IMR-90 (cell line): ENCODE data around the gene CEP152. TPM values are rescaled to one million over a fixed set of nuclear protein-coding genes. Genes with fewer than 3 reads are reported as not detected.

ENCODE experiments used
- ATAC-seq: fragments of 200-7000 bp; cut with Tn5 transposase; 2 replicates; pipeline ENCODE4 v1.9.1; 2020; ENCODE audit warnings: low read depth, mild to moderate bottlenecking, moderate library complexity
- BruUV-seq: library from RNA; stranded (reverse); fragments of 400-500 nt; replicated peaks from 2 replicates; lab custom pipeline; 2021; lab: Mats Ljungman, UMichigan
- CTCF ChIA-PET: fragments of 300-600 bp; formaldehyde crosslinking; extraction: SDS; loops from one replicate; lab custom pipeline; 2021; ENCODE audit warnings: antibody characterized with exemption; lab: Yijun Ruan, JAX
- POLR2A ChIA-PET: fragments of 300-600 bp; sonication (Branson Sonifier 250); formaldehyde crosslinking; loops from one replicate; lab custom pipeline; 2022; ENCODE audit warnings: antibody characterized with exemption; ENCODE audit not compliant: unreplicated experiment; lab: Charles Lee
- DNase-seq: peaks from one replicate; pipeline ENCODE4 v3.0.0; 2013
- H2AFZ ChIP-seq: replicated peaks from 2 replicates; pipeline ENCODE3; 2013; ENCODE audit warnings: low read length, mild to moderate bottlenecking; ENCODE audit not compliant: poor library complexity
- H2AK5ac ChIP-seq: 2 replicates; pipeline ENCODE4 v1.6.1; 2013; ENCODE audit warnings: low read depth, low read length, inconsistent platforms
- H2AK9ac ChIP-seq: replicated peaks from 2 replicates; pipeline ENCODE3; 2013; ENCODE audit warnings: mild to moderate bottlenecking, low read depth, low read length, moderate library complexity; ENCODE audit not compliant: poor library complexity
- H2BK120ac ChIP-seq: 2 replicates; pipeline ENCODE4 v1.6.1; 2013; ENCODE audit warnings: low read depth, low read length, inconsistent platforms
- H2BK15ac ChIP-seq: 3 replicates; pipeline ENCODE4 v1.6.1; 2013; ENCODE audit warnings: low read depth, low read length, inconsistent platforms
- H2BK20ac ChIP-seq: 2 replicates; pipeline ENCODE4 v1.6.1; 2013; ENCODE audit warnings: low read depth, mild to moderate bottlenecking, inconsistent platforms, low read length, moderate library complexity
- H2BK5ac ChIP-seq: 2 replicates; pipeline ENCODE4 v1.6.1; 2013; ENCODE audit warnings: mild to moderate bottlenecking, low read depth, low read length, inconsistent platforms; ENCODE audit not compliant: poor library complexity, severe bottlenecking
- H3K14ac ChIP-seq: replicated peaks from 2 replicates; pipeline ENCODE4 v1.6.1; 2013; ENCODE audit warnings: low read depth, low read length, inconsistent platforms
- H3K18ac ChIP-seq: 2 replicates; pipeline ENCODE4 v1.6.1; 2013; ENCODE audit warnings: low read depth, low read length, control low read depth
- H3K23ac ChIP-seq: 2 replicates; pipeline ENCODE4 v1.6.1; 2013; ENCODE audit warnings: low read depth, low read length, inconsistent platforms
- H3K27ac ChIP-seq: 2 replicates; pipeline ENCODE4 v1.5.1; 2013; ENCODE audit warnings: mild to moderate bottlenecking, control low read depth, low read length; ENCODE audit not compliant: insufficient read depth
- H3K27me3 ChIP-seq: 2 replicates; pipeline ENCODE4 v1.6.1; 2013; ENCODE audit warnings: low read length; ENCODE audit not compliant: control insufficient read depth, insufficient read depth
- H3K36me3 ChIP-seq: 2 replicates; pipeline ENCODE4 v1.6.1; 2013; ENCODE audit warnings: low read length, mixed read lengths; ENCODE audit not compliant: control insufficient read depth, insufficient read depth
- H3K4ac ChIP-seq: 2 replicates; pipeline ENCODE4 v1.6.1; 2013; ENCODE audit warnings: low read depth, low read length, inconsistent platforms
- H3K4me1 ChIP-seq: 2 replicates; pipeline ENCODE4 v1.6.1; 2013; ENCODE audit warnings: low read length, mixed read lengths; ENCODE audit not compliant: control insufficient read depth, insufficient read depth
- H3K4me2 ChIP-seq: 2 replicates; pipeline ENCODE4 v1.6.1; 2013; ENCODE audit warnings: low read depth, mild to moderate bottlenecking, control low read depth, low read length, moderate library complexity
- H3K4me3 ChIP-seq: 2 replicates; pipeline ENCODE4 v1.5.1; 2013; ENCODE audit warnings: low read depth, mild to moderate bottlenecking, control low read depth, low read length, moderate library complexity; ENCODE audit not compliant: insufficient read depth
- H3K56ac ChIP-seq: 2 replicates; pipeline ENCODE4 v1.6.1; 2013; ENCODE audit warnings: low read length, inconsistent platforms; ENCODE audit not compliant: insufficient read depth; ENCODE audit errors: extremely low read depth
- H3K79me1 ChIP-seq, 2 experiments: 2 replicates each; pipeline ENCODE4 v1.6.1; 2013; ENCODE audit warnings: low read length in 2 of 2, inconsistent platforms in 1 of 2, low read depth in 1 of 2
- H3K9ac ChIP-seq: 2 replicates; pipeline ENCODE4 v1.6.1; 2013; ENCODE audit warnings: low read depth, low read length, control low read depth
- H3K9me1 ChIP-seq: 2 replicates; pipeline ENCODE4 v1.6.1; 2013; ENCODE audit warnings: low read length, inconsistent platforms; ENCODE audit not compliant: insufficient read depth
- H3K9me3 ChIP-seq: 2 replicates; pipeline ENCODE4 v1.6.1; 2013; ENCODE audit warnings: low read length; ENCODE audit not compliant: control insufficient read depth, insufficient read depth
- H4K20me1 ChIP-seq: 2 replicates; pipeline ENCODE4 v1.6.1; 2013; ENCODE audit warnings: low read length, inconsistent platforms; ENCODE audit not compliant: insufficient read depth
- H4K5ac ChIP-seq: 2 replicates; pipeline ENCODE4 v1.6.1; 2013; ENCODE audit warnings: mild to moderate bottlenecking, low read depth, low read length, control low read depth
- H4K8ac ChIP-seq, 2 experiments: 2 replicates each; pipeline ENCODE4 v1.6.1; 2013; ENCODE audit warnings: low read depth in 2 of 2, low read length in 2 of 2, control low read depth in 1 of 2, inconsistent platforms in 1 of 2
- H4K91ac ChIP-seq: 2 replicates; pipeline ENCODE4 v1.6.1; 2013; ENCODE audit warnings: low read depth, low read length, inconsistent platforms; ENCODE audit not compliant: insufficient read depth
- CEBPB ChIP-seq: IDR thresholded peaks from 2 replicates; pipeline ENCODE4 v1.6.1; 2012; ENCODE audit warnings: low read depth, low read length, improper control_type of control experiment
- CHD1 ChIP-seq: IDR thresholded peaks from 2 replicates; pipeline ENCODE4 v1.6.1; 2012; ENCODE audit warnings: low read depth, low read length, improper control_type of control experiment
- FOS ChIP-seq: fragments of 150-350 bp; IDR thresholded peaks from 2 replicates; pipeline ENCODE4 v1.6.1; 2016; ENCODE audit warnings: low read depth, low read length
- NFE2L2 ChIP-seq: fragments of 150-350 bp; IDR thresholded peaks from 2 replicates; pipeline ENCODE4 v1.6.1; 2016; ENCODE audit warnings: low read depth, mild to moderate bottlenecking, low read length
- POLR2A ChIP-seq: IDR thresholded peaks from 2 replicates; pipeline ENCODE4 v1.6.1; 2012; ENCODE audit warnings: mild to moderate bottlenecking, low read depth, low read length
- RAD21 ChIP-seq: IDR thresholded peaks from 2 replicates; pipeline ENCODE4 v1.6.1; 2012; ENCODE audit warnings: low read length, improper control_type of control experiment
- RCOR1 ChIP-seq: IDR thresholded peaks from 2 replicates; pipeline ENCODE4 v1.6.1; 2012; ENCODE audit warnings: mild to moderate bottlenecking, low read length, improper control_type of control experiment; ENCODE audit not compliant: insufficient replicate concordance
- SMC3 ChIP-seq: fragments of 150-350 bp; IDR thresholded peaks from 2 replicates; pipeline ENCODE4 v1.6.1; 2016; ENCODE audit warnings: low read depth, mild to moderate bottlenecking, antibody characterized with exemption, low read length, moderate library complexity
- WGBS, 2 experiments: methylation state at CpG; one replicate each; pipeline versions ENCODE4 v1.1.5 to v1.1.7; 2013; ENCODE audit warnings: missing lambda C conversion rate in 2 of 2; ENCODE audit not compliant: insufficient read length in 1 of 2; ENCODE audit errors: extremely low coverage in 2 of 2; 5-methylcytosine and 5-hydroxymethylcytosine counted together
- dilution Hi-C: fragments of 300-500 bp; cut with HindIII; formaldehyde crosslinking; loops from one replicate; pipeline ENCODE4 v1.14.3; 2018; ENCODE audit warnings: low sequenced_read_pairs; ENCODE audit not compliant: unreplicated experiment
- in situ Hi-C: fragments of 300-500 bp; cut with MboI; formaldehyde crosslinking; loops from 3 replicates; pipeline ENCODE4 v1.14.3; 2019; ENCODE audit warnings: low sequenced_read_pairs, inconsistent platforms, mixed read lengths
- intact Hi-C: fragments of 100-400 bp; cut with micrococcal nuclease; formaldehyde crosslinking; loops from 2 replicates; pipeline ENCODE4 v1.10.0; 2022
- polyA plus RNA-seq, 3 experiments: library from polyadenylated mRNA; depleted of rRNA; stranded (reverse); fragments of >200 nt; gene quantifications; 2 replicates each; pipeline ENCODE4 v1.2.3, GENCODE V29; 2012; ENCODE audit warnings: low replicate concordance in 1 of 3
- total RNA-seq: library from RNA; depleted of rRNA; stranded (reverse); fragments of >200 nt; gene quantifications from 2 replicates; pipeline ENCODE4 v1.2.3, GENCODE V29; 2012
- TF ChIP-seq, protein P1 (sequence below): conservative IDR thresholded peaks from 2 replicates; pipeline ENCODE4 v1.5.1; 2012; ENCODE audit warnings: mild to moderate bottlenecking, low read depth, low read length, improper control_type of control experiment
- TF ChIP-seq, protein P2 (sequence below): fragments of 150-350 bp; IDR thresholded peaks from 2 replicates; pipeline ENCODE4 v1.6.1; 2017; ENCODE audit warnings: mild to moderate bottlenecking, antibody characterized with exemption, low read length, low read depth

The CEP152 gene
- total and polyA plus RNA-seq, 2 of the 4 experiments (the other 2 are of a cell fraction) = 2.1 to 7.3 TPM

- no peak overlapping the region for H2BK5ac ChIP-seq
- no peaks in the 10 kb centered on the region for H3K9me3 ChIP-seq
- peak overlapping the region; percentile 67; the same call in 1 of the 2 replicates for H2AK5ac ChIP-seq
- H3K27ac ChIP-seq = no peak overlapping the region
- no peaks in the 10 kb centered on the region for H3K27me3 ChIP-seq
- peak overlapping the region; percentile 19; the same call in 1 of the 2 replicates for H3K4ac ChIP-seq
- DNase-seq (no peak), ATAC-seq (no peak)
- peaks cover 8% of the 10 kb centered on the region for H3K4me1 ChIP-seq
- no peak overlapping the region for H3K9ac ChIP-seq
- H3K14ac ChIP-seq = no peak overlapping the region
- H3K23ac ChIP-seq = peak overlapping the region; percentile 63; the same call in 1 of the 2 replicates
- no peak overlapping the region for H4K8ac ChIP-seq
- no CpG with 5 or more reads among the region's 1 CpG for WGBS, 2 experiments
- no peak overlapping the region for H3K4me2 ChIP-seq
- TF ChIP-seq RAD21 (no peak), POLR2A (no peak), FOS (no peak), NFE2L2 (no peak), CHD1 (no peak), RCOR1 (no peak), SMC3 (no peak), CEBPB (no peak)
- TF ChIP-seq, protein P1, sequence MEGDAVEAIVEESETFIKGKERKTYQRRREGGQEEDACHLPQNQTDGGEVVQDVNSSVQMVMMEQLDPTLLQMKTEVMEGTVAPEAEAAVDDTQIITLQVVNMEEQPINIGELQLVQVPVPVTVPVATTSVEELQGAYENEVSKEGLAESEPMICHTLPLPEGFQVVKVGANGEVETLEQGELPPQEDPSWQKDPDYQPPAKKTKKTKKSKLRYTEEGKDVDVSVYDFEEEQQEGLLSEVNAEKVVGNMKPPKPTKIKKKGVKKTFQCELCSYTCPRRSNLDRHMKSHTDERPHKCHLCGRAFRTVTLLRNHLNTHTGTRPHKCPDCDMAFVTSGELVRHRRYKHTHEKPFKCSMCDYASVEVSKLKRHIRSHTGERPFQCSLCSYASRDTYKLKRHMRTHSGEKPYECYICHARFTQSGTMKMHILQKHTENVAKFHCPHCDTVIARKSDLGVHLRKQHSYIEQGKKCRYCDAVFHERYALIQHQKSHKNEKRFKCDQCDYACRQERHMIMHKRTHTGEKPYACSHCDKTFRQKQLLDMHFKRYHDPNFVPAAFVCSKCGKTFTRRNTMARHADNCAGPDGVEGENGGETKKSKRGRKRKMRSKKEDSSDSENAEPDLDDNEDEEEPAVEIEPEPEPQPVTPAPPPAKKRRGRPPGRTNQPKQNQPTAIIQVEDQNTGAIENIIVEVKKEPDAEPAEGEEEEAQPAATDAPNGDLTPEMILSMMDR = no peak
- TF ChIP-seq, protein P2, sequence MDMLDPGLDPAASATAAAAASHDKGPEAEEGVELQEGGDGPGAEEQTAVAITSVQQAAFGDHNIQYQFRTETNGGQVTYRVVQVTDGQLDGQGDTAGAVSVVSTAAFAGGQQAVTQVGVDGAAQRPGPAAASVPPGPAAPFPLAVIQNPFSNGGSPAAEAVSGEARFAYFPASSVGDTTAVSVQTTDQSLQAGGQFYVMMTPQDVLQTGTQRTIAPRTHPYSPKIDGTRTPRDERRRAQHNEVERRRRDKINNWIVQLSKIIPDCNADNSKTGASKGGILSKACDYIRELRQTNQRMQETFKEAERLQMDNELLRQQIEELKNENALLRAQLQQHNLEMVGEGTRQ = no peak
- peak overlapping the region; percentile 56; the same call in 1 of the 3 replicates for H2BK15ac ChIP-seq
- peaks cover 6% of the 10 kb centered on the region for H3K9me1 ChIP-seq
- H3K56ac ChIP-seq = no peak overlapping the region
- no peak overlapping the region for H2AFZ ChIP-seq
- no peak overlapping the region for H2AK9ac ChIP-seq
- BruUV-seq = no TSS peak
- no peaks in the 10 kb centered on the region for H4K20me1 ChIP-seq
- POLR2A ChIA-PET = no interaction called here
- peaks cover 13 to 39% of the 10 kb centered on the region in 2 experiments for H3K79me1 ChIP-seq
- H2BK20ac ChIP-seq = no peak overlapping the region
- dilution Hi-C loops (no loop called here), in situ Hi-C loops (no loop called here), intact Hi-C loops (no loop called here)
- H4K91ac ChIP-seq = no peak overlapping the region; the same call in 1 of the 2 replicates
- no peak overlapping the region for H2BK120ac ChIP-seq
- no peak overlapping the region for H4K5ac ChIP-seq
- H3K36me3 ChIP-seq = no peaks in the 10 kb centered on the region
- CTCF ChIA-PET = interaction anchor here (0.6 kb wide), 1 partner anchor 303 kb away, joined by 4 read pairs; no protein-coding TSS in a partner anchor
- H3K18ac ChIP-seq = no peak overlapping the region; the same call in 1 of the 2 replicates
- H3K4me3 ChIP-seq = no peak overlapping the region
These were observed 12.6 kb downstream of the CEP152 start for GRCh38 chr15:48798319-48798718.
